HG03575 (cell line): ENCODE measurements around the gene NME2.
"Not testable (repeated sequence)": the region's sequence is repeated elsewhere in the genome, so short reads cannot be mapped to it uniquely, and the experiment has no call there.

Experiments used
- ATAC-seq: cut with Tn5 transposase; IDR thresholded peaks from one replicate; pipeline ENCODE4 v1.9.1; 2021; ENCODE audit not compliant: unreplicated experiment, insufficient number of reproducible peaks, low FRiP score; ENCODE audit errors: extremely low read depth

The NME2 gene

DNA sequence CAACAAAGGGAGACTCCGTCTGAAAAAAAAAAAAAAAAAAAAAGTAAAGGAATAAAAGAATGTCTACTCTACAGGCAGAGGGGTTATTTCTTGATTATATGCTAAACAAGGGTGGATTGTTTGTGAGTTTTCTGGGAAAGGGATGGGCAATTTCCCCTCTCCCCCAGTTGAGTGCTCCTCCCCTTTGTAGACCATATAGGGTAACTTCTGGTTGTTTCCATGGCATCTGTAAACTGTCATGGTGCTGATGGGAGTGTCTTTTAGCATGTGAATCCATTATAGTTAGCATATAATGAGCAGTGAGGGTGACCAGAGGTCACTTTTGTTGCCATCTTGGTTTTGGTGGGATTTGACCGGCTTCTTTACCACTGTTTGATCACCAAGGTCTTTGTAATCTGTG is 17.0 kb upstream of the NME2 start:
- no peak for ATAC-seq

DNA sequence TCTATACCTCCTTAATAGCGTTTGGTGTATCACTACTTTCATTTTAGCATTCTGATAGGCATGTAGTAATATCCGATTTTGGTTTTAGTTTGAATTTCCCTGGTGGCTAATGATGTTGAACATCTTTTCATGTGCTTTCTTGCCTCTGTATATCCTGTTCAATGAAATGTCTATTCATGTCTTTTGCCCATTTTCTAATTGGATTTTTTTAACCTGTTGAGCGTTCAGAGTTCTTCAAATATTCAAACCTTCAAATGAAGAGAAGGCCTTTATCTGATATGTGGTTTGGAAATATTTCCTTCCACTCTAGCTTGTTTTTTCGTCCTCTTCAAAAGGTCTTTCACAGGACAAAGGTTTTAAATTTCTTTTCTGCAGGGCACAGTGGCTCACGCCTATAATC is 15.3 kb upstream of the NME2 start:
- ATAC-seq: no peak

DNA sequence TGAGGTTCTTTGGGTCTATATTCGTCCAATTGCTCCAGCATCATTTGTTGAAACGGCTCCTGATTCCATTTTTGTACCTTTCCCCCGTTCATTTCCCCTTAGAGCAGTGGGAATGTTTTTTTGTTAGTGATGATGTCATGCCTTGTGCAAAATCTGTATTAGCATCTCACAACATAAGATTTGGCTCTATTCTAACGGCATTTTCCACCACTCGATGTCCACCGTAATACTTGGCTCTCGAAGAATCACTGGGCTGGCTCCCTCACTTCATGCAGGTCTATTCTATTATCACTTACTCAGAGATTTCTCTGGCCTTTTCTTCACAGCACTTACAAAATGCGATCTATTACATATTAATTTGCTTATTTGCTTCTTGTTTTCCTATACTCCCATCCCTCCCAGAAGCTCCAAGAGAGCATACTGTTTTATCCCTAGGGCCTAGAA is 13.4 kb upstream of the NME2 start:
- ATAC-seq: no peak

DNA sequence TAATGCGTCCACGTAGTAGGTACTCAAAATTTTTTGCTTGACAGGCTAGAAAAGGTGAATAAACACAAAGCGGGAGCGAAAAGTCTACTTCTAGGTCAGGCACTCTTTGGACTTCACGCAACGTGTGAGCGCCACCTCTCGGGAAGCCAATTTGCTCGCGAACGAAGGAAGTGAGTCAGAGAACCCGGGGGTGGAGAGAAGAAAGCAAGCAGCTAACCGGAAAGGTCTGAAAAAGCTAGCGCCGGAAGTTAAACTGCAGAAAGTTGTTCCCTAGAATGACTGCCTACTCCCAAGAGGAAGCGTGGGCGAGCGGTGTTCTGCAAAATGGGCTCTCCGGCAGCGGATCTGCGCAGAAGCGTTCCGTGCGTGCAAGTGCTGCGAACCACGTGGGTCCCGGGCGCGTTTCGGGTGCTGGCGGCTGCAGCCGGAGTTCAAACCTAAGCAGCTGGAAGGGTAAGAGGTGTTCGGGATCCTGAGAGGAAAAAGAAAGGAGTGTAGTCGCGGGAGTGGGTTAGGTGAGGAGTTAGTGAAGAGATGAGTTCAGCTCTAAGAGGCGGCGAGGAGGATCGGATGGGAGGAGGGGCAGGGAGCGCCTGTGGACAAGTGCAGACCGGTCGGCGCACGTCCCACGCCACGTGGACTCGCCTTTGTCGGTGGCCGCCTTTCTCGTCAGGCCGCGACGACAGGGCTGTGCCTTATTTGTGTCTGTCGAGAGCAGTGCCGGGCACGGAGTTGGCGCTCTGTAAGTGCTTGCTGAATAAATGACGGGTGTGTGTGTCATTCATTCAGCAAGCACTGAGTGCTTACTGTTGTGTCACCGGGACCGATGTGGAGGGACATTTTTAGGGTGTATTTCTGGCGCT is 12.8 kb upstream of the NME2 start, which contains the start of gene NME1:
TSS of gene NME1 (plus strand) at position 350 of the 863 bp plus-strand sequence. CDS start 2,096 bp downstream, outside the sequence.
- peak; percentile 76 for ATAC-seq

DNA sequence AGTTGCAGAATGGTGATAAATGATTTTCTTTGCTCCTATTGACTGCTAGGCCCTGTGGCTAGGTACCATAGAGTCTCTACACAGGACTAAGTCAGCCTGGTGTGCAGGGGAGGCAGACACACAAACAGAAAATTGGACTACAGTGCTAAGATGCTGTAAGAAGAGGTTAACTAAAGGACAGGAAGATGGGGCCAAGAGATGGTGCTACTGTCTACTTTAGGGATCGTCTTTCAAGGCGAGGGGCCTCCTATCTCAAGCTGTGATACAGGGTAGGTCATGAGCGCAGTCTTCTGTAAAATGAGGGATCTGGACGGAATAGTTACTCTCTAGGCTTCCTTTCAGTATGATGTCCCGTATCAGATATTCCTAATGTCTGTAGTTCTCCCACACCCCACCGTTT is 12.0 kb upstream of the NME2 start:
- ATAC-seq: no peak

DNA sequence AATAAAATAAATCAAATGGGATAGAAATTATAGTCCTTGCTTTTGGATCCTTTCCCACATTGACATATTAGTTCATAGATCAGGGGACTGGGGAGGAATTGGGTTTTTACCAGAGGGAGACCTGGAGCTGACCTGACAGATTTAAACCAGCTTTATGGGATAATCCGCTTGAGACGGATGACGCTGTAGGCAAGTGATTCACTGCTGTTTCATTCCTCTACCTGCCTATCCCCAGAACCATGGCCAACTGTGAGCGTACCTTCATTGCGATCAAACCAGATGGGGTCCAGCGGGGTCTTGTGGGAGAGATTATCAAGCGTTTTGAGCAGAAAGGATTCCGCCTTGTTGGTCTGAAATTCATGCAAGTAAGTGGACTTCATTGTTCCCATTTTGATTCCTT is 10.8 kb upstream of the NME2 start:
- no peak for ATAC-seq

DNA sequence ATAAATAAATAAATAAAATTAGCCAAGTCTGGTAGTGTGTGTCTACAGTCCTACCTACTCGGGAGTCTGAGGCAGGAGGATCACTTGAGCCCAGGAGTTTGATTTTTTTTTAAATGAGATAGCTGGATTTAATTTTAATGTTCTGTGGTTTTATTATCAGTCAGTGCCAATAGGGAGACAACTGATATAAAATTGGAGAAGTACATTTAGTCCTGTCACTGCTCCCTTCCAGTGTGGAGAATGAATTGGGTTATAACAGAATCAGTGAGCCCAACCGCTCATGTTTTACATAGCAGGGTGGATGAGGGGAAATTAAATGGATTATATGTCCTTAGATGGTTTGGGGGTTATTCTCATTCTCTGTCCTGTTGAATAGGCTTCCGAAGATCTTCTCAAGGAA is 6.6 kb upstream of the NME2 start:
- no peak for ATAC-seq

DNA sequence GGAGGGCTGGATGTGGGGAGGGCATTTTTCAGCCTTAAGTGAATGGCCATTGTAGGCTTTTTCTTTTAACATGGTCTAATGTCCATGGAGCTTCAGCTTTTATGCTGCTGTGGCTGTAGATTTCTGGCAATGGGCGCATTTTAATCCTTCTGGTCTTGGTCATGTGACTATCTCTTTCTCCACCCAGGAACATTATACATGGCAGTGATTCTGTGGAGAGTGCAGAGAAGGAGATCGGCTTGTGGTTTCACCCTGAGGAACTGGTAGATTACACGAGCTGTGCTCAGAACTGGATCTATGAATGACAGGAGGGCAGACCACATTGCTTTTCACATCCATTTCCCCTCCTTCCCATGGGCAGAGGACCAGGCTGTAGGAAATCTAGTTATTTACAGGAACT is 4.7 kb upstream of the NME2 start:
- ATAC-seq: no peak

DNA sequence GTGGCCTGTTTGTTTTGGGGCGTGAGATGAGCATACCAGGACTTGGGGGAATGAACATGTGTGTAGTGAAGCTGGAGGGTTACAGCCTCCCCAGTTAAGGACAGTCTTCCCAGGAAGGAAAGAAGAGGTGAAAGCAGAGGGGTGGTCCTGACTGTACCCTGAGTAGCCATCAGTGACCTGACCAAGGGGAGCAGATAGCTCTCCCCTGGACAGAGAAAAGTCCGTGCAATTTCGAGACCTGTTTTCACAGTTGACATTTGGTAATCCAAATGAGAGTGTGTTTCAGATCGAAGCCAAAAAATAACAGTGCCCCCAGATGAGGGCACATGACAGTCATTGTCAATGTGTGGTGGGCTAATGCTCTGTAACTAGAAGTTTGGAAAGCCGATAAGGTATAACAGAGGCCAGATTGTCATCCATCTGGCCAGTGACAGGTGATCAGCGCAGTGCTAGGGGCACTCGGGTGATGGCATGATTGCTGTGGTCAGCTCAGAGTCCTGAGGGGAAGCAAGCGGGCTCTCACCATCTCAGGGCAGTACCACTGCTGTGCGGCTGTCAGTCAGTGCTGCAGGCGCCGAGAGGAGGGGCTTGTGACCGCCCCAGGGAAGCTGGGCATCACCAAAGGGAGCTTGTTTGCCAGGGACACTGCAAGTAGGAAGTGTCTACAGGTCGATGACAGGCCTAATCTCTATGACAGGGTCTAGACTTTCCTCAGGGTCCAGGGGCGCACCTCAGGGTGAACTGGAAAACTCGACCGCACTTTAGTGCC is 1.1 kb upstream of the NME2 start:
- ATAC-seq: no peak

DNA sequence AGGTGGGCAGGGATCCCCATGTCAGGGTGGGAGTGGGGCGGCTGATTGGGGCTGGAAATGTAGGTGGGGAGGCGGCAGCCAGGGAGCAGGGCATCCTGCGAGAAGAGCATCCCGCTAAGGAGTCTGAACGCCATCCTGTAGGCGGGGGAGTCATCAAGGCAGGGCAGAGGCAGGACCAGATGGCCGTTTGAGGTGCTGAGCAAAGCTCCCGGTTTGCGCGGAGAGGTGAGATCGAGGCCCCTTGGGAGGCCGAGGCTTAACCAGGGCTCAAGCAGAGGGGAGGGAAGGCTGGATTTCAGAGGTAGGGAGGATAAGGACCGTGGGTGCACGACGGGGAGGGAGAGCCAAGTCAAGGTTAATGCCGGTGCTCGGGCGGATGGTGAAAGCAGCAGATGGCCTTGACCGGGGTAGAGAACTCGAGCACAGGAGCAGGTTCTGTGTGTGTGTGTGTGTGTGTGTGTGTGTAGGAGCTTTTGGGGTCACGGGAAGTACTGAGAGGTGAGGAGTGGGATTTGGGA is 472 bp upstream of the NME2 start:
- ATAC-seq: no peak

DNA sequence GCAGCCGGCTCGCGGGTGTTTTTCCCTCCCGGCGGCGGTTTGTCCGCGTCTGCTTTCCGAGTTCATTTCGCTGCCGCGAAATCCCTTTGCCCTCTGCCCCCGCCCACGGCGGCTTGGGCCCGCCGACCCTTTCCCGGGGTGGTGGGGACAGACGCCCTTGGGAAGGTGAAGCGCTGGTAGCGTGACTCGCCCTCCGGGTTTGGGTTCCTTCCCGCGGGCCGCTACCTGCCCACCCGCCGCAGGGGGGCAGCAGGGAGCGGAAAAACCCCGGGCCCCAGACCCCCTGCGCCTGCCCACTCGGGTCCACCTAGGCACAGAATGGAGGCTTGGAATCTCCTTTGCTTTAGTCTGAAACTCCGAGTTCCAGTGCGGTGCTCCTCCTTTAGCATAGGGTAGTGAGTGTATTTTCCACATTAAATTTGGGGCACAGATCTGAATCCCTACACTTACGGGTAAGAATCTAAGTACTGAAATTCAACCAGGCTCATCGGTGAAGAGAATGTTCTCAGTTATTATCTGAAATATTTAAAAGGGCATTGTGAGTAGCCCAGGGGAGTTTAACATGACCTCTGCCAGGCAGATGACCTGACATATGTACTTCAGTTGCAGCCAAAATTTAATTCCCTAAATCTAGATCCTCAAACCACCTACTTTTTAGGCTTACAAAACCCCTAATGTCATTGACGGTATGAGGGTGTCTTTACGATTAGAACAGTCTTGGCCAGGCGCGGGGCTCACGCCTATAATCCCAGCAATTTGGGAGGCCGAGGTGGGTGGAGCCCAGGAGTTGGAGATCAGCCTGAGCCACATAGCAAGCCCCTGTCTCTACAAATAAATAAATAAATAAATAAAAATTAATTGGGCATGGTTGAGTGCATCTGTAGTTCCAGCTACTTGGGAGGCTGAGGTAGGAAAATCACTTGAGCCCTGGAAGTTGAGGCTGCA is 1.0 kb downstream of the NME2 start:
- peak; percentile 16 for ATAC-seq

DNA sequence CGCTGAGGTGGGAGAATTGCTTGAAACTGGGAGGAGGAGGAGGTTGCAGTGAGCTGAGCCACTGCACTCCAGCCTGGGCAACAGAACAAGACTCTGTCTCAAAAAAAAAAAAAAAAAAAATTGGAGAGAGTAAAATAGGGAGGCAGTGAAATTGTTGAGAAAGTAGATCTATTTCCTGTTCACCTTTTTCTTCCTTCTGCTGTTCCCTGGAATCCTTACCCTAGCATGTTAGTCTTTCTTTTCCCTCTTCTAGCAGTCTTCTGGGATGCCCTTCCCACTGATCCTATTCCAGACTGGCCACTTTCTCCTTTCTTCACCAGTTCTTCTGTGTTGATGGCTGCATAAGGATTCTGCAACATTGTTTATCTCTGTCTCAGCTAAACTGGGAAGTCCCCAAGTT is 3.1 kb downstream of the NME2 start:
- ATAC-seq: no peak

DNA sequence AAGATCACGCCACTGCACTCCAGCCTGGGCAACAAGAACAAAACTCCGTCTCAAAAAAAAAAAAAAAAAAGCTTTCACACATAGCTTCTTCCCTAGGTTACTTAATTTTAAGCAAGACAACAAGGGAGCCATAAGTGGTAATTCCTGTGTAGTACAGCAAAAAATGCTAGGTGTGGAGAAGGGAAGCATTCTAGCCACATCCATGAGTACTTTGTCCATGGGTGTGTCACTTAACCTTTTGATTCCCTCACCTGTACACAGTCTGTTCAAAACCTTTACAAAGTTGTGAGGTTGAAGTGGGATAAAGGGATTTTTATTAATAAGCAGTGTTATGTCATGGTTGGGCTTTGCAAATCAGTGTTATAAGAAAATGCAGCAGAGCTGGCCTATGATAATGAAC is 4.5 kb downstream of the NME2 start:
- no peak for ATAC-seq

DNA sequence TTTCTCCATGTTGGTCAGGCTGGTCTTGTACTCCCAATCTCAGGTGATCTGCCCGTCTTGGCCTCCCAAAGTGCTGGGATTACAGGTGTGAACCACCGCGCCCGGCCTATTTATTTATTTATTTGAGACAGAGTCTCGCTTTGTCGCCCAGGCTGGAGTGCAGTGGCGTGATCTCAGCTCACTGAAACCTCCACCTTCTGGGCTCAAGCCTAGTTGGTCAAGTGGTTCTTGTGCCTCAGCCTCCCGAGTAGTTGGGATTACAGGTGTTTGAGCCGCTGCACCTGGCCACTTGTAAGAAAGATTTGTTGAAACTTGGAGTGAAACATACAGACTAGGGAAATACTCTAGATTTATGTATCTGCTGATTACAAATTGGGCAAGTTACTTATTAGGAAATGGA is 5.8 kb downstream of the NME2 start:
- ATAC-seq: not testable (repeated sequence)

DNA sequence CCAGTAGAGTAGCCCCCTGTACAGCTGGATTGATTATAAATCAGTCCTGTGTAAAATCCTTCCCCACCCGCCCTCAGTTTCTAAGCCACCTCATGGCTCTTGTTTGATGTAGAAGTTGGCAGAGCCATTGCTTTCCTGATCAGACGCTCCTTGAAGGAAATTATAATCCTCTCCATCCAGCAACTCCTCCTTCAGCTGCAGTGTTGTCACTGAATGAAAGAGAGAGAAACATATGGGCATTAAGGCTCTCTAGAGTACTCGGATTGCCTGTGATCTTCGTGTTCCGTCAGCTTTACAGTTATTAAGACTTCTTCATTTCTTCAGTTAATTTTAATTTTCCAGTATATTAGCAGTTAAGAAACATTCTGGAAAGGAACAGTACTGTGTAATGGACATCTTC is 14.3 kb downstream of the NME2 start:
- ATAC-seq: no peak

DNA sequence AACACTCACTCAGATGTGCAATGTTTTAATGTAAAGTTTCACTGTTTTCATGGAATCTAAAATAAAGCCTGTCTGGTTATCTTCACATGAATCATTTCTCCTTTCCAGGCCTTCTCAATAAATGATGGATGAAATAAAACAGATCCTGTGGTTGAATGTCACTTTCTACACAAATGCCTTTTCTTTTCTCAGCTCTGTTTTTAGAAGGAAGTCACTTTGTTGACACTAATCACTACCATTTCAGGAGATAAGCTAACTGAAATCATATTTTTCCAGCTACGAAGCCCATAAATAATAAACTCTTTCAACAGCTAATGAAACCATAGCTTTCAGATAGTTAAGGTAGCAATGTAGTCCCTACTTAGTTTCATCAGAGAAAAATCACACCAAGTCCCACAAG is 17.9 kb downstream of the NME2 start:
- ATAC-seq: no peak

DNA sequence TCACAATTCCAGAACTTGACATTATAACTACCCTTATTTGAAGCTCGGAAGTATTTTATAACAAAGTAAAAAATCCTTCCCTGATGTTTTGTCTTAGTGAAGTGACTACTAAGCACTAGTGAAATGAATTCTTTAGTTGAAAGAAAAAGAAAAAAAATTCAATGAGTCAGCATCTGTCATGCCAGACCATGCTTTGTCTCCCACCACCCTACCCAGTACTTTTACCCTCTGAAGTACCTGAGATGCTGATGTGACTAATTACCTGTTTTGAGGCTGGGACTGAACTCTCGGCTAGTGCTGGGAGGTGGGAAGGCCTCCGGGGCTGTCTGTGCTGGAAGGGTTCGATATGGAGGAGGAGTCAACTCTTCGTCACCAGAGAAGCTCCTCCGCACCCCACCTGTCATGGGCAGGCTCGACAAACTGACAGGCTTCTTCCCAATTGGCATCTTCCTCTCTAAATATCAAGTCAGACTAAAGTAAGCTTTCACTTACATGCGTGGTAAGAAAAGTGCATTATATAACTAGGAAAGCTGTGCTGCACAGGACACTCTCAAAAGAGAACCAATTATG is 19.6 kb downstream of the NME2 start:
- ATAC-seq: no peak

DNA sequence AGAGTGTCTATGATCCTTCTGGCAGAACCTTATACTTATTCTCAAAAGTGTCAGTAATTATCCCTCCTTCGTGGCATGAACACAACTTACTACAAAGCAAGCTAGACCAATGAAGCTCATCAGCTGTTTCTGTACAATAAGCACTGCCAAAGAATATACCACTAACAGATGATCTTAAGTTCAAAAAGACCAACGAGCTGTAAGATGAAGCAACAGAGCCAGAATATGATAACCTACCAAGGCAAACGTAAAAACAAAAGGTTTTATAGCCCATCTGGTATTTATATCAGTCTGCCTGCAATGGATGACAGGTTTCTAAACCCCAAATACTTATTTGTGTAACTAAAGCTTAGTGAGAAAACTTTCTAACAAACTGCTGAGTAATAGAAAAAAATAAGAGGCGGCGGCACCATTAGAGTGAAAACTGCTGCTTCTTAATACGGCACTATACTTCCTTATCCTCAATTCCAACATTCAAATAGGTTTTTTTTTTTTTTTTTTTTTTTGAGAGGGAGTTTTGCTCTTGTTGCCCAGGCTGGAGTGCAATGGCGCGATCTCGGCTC is 22.1 kb downstream of the NME2 start:
- no peak for ATAC-seq
